HG02884 (cell line): ENCODE results near the gene NDE1.
"Not testable (repeated sequence)": the region's sequence is repeated elsewhere in the genome, so short reads cannot be mapped to it uniquely, and the experiment has no call there.

ENCODE experiments used
- ATAC-seq: cut with Tn5 transposase; IDR thresholded peaks from one replicate; pipeline ENCODE4 v1.9.1; 2021; ENCODE audit warnings: mild to moderate bottlenecking, moderate library complexity; ENCODE audit not compliant: unreplicated experiment

NDE1 gene

DNA sequence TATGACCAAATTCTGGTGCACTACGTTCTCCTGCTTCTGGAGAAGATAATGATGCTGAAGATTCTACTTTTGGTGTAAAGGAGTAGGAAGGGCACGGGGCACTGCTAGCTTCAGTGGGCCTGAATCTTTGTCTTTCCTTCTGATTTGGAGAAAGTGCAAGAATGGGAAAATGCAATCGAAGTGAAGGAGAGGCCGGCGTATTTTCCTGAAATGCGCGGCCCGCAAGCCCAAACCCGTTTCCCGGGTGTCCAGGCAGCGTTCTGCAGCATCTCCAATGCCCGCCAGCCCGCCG, 372 bp upstream of the NDE1 start:
- ATAC-seq = no peak

DNA sequence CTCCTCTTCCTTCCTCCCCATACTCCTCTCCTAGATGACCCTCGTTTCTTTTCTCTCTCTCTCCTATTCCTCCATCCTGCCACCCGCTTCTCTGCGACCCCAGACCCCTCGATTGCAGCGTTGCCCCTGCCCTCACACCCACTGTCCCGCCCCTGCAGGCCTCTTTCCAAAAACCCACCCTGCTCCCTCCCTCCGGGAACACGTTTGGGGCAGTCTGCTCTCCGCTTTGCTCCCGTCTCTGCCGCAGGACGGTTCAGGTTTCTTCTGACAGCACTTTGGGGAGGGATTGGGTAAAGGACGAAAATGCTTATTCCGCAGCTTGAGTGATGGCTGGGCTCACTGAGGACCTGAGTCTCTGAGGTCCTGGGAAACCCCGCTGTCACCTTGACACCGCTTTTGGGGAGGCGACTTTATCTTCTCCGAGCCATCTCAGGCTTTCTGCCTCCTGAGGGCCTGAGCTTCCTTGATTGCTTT, 690 bp downstream of the NDE1 start:
- ATAC-seq = peak; percentile 46

DNA sequence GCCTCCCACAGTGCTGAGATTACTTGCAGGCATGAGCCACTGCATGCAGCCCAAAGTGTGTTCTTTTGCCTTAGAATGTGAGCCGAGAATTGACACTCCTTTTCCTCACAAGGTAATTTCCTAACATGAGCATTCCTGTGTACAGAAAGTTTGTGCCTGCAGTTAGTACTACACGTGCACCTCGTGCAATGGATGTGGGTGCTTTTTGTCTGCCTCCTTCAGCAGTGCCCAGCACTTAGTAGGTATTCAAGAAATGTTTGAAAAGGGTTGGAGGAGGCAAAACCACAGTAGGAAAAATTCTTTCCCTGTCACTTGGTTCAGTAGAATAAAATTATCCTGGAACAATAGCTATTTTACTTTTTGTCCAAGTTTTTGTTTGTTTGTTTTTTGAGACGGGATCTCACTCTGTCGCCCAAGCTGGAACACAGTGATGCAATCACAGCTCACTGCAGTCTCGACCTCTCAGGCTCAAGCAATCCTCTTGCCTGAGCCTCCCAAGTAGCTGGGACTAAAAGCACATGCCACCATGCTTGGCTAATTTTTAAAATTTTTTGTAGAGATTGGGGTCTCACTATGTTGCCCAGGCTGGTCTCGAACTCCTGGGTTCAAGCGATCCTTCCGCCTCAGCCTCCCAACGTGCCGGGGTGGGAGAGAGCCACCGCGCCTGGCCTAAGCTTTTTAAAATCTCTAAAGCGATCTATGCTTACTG, 2.4 kb downstream of the NDE1 start:
- ATAC-seq = no peak

DNA sequence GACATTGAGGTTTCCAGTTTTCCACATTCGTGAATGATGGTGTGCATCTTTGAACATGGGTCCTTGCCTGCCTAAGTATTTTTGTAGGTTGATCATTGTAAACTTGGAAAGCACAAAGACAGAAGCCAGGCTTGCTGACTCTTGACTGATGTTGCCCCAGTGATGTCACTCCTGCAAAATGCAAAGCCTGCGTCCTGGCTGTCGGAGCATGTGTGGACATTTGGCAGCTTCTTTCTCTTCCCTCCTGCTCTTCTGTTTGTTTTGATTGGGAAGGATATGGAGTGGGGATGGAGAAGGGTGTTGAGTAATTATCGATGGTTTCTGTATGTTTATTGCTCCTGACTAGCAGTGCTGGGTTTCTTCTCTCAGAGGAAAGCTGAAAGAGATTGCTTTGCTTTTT, 3.2 kb downstream of the NDE1 start:
- no peak for ATAC-seq

DNA sequence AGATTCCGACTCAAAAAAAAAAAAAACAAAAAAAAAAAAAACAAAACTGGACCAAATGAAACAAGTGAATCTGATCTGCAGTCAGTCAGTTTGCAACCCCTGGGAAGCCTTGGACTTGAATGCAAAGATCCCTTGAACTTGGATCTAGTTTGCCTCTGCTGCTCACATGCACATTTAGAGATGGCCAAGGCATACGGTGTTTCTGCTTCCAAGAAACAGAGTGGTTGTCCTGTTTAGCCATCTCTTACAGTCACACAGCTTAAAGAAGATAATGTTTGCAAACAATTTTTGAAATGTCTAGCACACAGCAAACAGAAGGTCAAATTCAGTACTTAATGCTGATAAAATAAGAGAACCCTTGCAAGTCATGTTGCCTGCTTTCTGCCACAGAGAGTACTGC, 4.5 kb downstream of the NDE1 start:
- no peak for ATAC-seq

DNA sequence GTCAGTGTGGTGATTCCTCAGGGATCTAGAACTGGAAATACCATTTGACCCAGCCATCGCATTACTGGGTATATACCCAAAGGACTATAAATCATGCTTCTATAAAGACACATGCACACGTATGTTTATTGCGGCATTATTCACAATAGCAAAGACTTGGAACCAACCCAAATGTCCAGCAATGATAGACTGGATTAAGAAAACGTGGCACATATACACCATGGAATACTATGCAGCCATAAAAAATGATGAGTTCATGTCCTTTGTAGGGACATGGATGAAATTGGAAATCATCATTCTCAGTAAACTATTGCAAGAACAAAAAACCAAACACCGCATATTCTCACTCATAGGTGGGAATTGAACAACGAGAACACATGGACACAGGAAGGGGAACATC, 5.5 kb downstream of the NDE1 start:
- ATAC-seq = not testable (repeated sequence)

DNA sequence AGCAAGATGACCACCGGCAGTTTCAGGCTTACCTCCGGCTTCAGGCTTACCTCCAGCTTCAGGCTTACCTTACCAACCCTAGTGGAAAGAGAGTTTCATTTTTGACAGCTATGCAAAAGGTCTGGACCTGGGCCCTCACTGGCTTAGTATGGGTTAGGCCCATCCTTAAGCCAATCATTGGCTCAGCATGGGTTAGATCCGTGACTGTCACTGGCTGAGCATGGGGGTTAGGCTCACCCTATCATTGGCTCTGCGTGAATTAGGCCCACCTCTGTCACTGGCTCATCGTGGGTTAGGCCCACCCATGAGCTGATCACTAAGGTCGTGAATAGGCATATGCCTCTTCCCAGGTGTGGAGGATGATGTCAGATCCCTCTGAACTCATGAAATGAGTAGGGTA, 8.1 kb downstream of the NDE1 start:
- ATAC-seq = no peak

DNA sequence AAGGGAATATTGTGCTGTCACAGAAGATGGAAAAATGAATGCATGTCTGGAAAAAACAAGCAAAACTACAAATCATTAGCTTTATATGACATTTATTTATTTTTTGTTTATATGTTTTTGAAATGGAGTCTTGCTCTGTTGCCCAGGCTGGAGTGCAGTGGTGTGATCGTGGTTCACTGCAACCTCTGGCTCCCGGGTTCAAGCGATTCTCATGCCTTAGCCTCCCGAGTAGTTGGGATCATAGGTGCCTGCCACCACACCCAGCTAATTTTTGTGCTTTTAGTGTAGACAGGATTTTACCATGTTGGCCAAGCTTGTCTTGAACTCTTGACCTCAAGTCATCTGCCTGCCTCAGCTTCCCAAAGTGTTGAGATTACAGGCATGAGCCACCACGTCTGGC, 8.5 kb downstream of the NDE1 start:
- ATAC-seq = no peak

DNA sequence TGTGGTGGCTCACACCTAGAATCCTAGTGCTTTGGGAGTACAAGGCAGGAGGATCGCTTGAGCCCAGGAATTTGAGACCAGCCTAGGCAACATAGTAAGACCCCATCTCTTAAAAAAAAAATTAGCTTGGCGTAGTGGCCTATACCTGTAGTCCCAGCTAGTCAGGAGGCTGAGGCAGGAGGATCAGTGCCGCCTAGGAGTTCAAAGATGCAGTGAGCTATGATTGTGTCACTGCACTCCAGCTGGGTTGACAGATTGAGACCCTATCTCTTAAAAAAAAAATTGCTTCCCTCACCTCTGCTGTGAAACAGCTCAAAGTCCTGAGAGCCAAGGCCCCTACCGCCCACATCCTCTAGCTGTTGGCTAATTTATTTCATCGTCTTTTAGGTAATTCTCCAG, 10.2 kb downstream of the NDE1 start:
- ATAC-seq = no peak

DNA sequence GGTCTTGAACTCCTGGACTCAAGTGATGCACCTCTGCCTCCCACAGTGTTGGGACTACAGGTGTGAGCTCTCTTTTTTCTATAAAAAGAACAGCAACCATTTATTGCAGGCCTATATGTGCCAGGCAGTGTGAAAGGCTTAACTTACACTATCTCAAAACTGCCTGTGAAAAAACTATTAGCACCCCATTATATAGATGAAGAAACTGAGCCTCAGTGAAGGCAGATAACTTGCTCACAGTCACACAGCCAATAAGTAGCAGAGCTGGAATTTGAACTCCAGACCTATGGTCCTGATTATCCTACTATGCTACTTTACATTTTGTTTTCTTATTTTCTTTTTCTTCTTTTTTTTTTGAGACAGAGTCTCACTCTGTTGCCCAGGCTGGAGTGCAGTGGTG, 15.1 kb downstream of the NDE1 start:
- no peak for ATAC-seq

DNA sequence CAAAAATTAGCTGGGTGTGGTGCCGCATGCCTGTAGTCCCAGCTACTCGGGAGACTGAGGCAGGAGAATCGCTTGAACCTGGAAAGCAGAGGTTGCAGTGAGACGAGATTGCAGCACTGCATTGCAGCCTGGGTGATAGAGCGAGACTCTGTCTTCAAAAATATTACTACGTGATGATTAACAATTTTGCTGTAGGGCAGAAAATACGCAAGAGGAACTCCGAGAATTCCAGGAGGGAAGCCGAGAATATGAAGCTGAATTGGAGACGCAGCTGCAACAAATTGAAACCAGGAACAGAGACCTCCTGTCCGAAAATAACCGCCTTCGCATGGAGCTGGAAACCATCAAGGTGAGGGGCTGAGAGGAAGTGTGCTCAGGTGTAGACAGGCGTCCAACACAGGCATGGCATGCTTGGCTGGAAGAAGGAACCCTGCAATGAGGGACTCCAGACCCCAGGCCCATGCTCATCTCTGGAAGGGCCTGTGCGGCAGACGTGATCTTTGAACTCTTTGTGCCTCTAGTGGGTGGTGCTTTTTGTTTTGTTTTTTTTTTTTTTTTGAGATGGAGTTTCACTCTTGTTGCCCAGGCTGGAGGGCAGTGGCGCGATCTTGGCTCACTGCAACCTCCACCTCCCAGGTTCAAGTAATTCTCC, 17.2 kb downstream of the NDE1 start:
- no peak for ATAC-seq

DNA sequence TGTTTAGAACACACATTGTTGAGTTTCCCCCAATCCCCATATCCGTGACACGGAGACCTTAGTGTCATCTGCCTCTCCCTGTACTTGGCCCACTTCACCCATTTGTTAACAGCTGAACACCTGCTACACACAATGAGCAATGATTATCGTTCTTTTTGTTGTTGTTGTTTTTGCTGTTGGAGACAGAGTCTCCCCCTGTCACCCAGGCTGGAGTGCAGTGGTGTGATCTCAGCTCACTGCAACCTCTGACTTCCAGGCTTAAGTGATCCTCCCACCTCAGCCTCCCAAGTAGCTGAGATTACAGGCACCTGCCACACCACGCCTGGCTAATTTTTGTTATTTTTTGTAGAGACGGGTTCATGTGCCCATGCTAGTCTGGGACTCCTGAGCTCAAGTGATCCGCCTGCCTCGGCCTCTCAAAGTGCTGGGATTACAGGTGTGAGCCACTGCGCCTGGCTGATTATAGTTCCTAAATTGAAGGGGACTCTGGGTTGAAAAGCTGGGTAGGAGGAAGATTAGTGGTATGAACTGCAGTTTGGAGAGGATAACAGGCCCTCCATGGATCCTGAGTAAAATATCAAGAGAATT, 21.6 kb downstream of the NDE1 start:
- no peak for ATAC-seq

DNA sequence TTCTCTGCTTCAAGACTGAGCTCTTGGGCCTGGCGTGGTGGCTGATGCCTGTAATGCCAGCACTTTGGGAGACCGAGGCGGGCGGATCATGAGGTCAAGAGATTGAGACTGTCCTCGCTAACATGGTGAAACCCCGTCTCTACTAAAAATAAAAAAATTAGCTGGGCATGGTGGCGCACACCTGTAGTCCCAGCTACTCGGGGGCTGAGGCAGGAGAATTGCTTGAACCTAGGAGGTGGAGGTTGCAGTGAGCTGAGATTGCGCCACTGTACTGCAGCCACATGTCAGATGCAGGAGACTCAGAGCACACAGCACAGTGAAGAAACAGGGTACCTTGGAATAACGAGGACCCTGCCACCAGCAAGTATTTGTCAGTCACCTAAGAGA, 22.1 kb downstream of the NDE1 start:
- ATAC-seq = not testable (repeated sequence)

DNA sequence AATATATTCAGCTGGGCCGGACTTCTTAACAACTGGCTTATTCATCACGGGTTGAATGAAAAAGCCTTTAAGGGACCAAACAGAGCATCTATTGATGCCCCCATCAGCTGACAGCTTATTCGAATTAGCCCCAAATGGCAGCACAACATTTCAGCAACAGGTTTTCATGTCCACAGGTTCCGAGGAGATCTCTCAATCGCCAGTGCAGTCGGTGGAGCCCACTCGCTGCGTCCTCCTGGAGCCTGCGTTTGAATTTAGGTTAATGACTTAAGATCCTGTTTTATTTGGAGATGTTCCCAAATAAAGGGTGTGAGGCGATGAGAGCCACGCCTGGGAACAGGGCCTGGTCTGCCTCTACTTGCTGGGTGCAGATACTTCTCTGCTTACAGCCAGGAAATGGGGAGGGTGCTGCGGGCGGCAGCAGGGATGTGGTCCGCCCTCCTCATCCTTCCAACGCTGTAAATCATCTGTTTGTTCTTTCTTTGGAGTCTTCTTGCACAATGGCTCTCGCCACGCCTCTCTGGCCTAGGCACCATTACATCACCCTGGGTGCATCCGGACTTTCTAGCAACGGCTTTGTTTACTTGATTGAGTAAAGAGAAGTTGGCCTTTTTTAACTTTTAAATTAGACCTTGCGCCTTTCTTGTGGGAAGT, 22.6 kb downstream of the NDE1 start:
- no peak for ATAC-seq

DNA sequence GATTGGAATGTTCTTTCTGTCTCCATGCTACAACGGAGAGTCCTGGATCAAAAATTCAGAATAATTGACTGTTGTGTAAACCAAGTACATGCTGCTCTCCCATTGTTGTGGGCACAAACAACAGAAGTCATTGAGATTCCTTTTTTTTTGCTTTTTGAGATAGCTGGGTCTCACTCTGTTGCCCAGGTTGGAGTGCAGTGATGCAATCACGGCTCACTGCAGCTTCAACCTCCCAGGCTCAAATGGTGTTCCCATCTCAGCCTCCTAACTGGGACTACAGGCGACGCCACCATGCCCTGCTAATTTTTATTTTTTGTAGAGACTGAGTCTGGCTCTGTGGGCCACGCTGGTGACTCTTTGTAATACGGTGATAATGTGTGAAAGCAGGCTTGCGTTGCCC, 24.5 kb downstream of the NDE1 start:
- ATAC-seq = no peak

DNA sequence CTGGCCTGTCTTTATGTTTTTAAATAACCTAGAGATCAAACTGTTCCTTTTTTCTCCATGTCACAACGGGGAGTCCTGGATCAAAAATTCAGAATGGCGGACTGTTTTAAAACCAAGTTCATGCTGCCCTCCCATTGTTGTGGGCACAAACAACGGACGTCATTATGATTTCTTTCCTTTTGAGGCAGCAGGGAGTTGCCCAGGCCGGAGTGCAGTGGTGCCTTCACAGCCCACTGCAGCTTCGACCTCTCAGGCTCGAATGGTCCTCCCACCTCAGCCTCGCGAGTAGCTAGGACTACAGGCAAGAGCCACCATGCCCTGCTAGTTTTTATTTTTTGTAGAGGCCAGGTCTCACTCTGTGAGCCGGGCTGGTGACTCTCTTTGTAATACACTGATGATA, 26.5 kb downstream of the NDE1 start:
- no peak for ATAC-seq

DNA sequence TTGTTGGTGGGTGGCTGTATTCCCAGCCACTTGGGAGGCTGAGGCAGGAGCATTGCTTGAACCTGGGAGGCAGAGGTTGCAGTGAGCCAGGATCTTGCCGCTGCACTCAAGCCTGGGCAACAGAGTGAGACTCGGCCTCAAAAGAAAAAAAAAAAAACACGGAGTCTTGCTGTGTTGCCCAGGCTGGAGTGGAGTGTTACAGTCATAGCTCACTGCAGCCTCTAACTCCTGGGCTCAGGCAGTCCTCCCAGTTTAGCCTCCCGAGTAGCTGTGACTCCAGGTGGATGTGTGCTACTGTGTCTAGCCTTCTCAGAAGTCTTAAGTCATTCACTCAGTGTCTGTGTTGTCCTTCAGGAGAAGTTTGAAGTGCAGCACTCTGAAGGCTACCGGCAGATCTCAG, 27.4 kb downstream of the NDE1 start:
- ATAC-seq = no peak

DNA sequence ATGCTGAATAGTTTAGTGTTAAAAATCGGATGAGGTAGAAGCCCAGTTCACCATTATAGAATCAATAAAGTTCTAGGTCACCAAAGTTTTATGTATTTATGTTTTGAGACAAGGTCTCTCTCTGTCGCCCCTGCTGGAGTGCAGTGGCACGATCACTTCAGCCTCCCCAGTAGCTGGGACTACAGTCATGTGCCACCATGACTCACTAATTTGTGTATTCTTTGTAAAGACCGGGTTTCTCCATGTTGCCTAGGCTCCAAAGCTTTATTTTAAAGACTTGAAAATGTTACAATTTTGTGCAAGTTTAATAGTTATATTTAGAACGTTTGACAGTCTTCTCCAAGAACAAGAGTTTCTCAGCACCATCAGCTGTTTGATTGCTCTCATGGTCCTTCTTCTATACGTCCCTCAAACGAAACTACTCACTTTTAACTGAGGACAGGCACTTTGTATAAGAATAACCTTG, 32.1 kb downstream of the NDE1 start:
- ATAC-seq = no peak

DNA sequence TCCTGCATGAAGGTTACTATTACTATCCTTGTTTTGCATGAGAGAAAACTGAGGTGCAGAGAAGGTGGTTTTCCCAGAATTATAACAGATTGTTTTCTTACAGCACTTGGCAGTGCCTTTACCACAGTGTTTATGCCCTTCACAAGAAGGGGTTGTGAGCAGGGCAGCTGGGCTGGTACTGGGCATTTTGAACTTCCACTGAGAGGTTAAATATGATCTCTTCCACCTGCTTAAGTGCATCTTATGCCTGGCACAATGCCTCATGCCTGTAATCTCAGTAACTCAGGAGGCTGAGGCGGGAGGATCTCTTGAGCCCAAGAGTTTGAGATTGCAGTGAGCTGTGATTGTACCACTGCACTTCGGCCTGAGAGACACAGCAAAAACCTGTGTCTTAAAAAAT, 36.2 kb downstream of the NDE1 start:
- no peak for ATAC-seq

DNA sequence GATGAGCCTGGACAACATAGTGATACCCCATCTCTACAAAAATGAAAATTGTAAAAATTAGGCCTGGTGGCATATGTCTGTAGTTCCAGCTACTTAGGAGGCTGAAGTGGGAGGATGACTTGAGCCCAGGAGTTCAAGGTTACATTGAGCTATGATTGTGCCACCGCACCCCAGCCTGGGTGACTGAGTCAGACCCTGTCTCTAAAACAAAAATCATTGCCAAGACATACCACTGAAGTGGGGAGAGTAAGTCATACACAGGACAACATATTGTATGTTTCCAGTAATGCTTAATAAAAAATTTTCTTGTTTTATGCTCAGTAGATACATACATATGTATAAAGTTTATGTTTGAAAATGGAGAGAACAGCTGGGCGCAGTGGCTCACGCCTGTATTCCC, 39.2 kb downstream of the NDE1 start:
- no peak for ATAC-seq

DNA sequence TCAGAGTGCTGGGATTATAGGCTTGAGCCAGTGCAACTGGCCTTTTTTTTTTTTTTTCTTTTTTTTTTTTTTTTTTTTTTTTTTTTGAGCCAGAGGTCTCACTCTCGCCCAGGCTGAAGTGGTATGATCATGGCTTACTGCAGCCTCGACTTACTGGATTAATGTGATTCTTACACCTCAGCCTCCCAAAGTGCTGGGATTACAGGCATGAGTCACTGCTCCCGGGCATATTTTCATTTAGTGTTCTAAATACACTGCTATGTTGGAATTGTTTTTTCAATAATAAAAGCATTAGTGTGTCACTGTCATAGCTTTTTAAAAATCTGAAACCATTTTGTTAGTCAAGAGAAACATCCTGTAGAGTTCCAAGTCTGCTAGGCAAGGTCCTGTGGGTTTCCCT, 40.3 kb downstream of the NDE1 start:
- ATAC-seq = no peak

DNA sequence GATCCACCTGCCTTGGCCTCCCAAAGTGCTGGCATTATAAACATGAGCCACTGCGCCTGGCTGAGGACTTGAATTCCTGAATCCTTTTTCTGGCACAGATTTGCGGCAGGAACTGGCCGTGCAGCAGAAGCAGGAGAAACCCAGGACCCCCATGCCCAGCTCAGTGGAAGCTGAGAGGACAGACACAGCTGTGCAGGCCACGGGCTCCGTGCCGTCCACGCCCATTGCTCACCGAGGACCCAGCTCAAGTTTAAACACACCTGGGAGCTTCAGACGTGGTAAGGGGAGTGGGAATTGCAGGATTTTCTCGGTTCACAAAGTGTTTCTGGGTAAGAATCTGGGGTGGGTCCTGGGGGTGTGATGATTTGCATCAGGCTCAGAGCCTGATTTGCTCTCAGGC, 41.0 kb downstream of the NDE1 start:
- ATAC-seq = no peak
